ENCODE results near the gene MAST4. TPM values are rescaled to one million over a fixed set of nuclear protein-coding genes. Genes with fewer than 3 reads are reported as not detected.

Gene MAST4
- polyA plus RNA-seq, 1 donor (not counting 4 experiments of a cell fraction or from before 2014, with no cell fraction given) = 19.8 TPM

- H3K27me3 ChIP-seq (ENCODE audit: control insufficient read depth, extremely low read depth, insufficient read depth, low read length) = no peaks in the 10 kb centered on the region
- TF ChIP-seq CTCF (optimal IDR thresholded peaks at IDR 0.05 in 1 of 3, IDR thresholded peaks at IDR 0.05 in 1 of 3, conservative IDR thresholded peaks at IDR 0.05 in 1 of 3; ENCODE audit: extremely low read depth in 1 of 3, insufficient read depth in 2 of 3, low read length in 3 of 3) = no peak
- no peak for TF ChIP-seq EZH2 (IDR thresholded peaks at IDR 0.05; ENCODE audit: low read length)
- no peaks in the 10 kb centered on the region for H3K9me1 ChIP-seq (ENCODE audit: control insufficient read depth, extremely low read depth, insufficient read depth, low read length)
- no peaks in the 10 kb centered on the region for H3K4me1 ChIP-seq (ENCODE audit: control insufficient read depth, extremely low read depth, insufficient read depth, low read length)
- dilution Hi-C loops (cut with MboI; ENCODE audit: extremely low pct_ligation_motif_present, low sequenced_read_pairs) = no loop called here
- H3K36me3 ChIP-seq (ENCODE audit: control insufficient read depth in 2 of 2, extremely low read depth in 1 of 2, insufficient read depth in 2 of 2, low read length in 2 of 2) = no peaks in the 10 kb centered on the region
- no peaks in the 10 kb centered on the region for H3K79me2 ChIP-seq (ENCODE audit: control insufficient read depth, insufficient read depth, low read length)
- no peak overlapping the region for H3K4me3 ChIP-seq (ENCODE audit: control insufficient read depth in 2 of 3, extremely low read depth in 1 of 3, insufficient read depth in 2 of 3, low read depth in 1 of 3, low read length in 3 of 3)
- no peak overlapping the region for H2AFZ ChIP-seq (ENCODE audit: control insufficient read depth, low read length)
- no peaks in the 10 kb centered on the region for H4K20me1 ChIP-seq (ENCODE audit: control insufficient read depth, extremely low read depth, insufficient read depth, low read length)
- H3K27ac ChIP-seq (ENCODE audit: control insufficient read depth, insufficient read depth, low read length) = no peak overlapping the region
- no peak overlapping the region for H3K9ac ChIP-seq (ENCODE audit: control insufficient read depth, extremely low read depth, insufficient read depth, low read length)
- no peak for DNase-seq (ENCODE audit: low read depth, low spot score)
- no peak for FAIRE-seq
- H3K4me2 ChIP-seq (ENCODE audit: control insufficient read depth, extremely low read depth, insufficient read depth, low read depth, low read length) = no peak overlapping the region
- H3K9me3 ChIP-seq (ENCODE audit: control insufficient read depth, low read depth, low read length) = no peaks in the 10 kb centered on the region
These were observed 599.4 kb downstream of the MAST4 start for GRCh38 chr5:67195406-67196275.

- Histone ChIP-seq H3K9me3 (ENCODE audit: control insufficient read depth, low read depth, low read length) (no peaks in the 10 kb centered on the region), H3K79me2 (ENCODE audit: control insufficient read depth, insufficient read depth, low read length) (no peaks in the 10 kb centered on the region), H3K36me3 (ENCODE audit: control insufficient read depth in 2 of 2, extremely low read depth in 1 of 2, insufficient read depth in 2 of 2, low read length in 2 of 2) (no peaks in the 10 kb centered on the region), H3K9me1 (ENCODE audit: control insufficient read depth, extremely low read depth, insufficient read depth, low read length) (no peaks in the 10 kb centered on the region), H3K27me3 (ENCODE audit: control insufficient read depth, extremely low read depth, insufficient read depth, low read length) (no peaks in the 10 kb centered on the region), H3K4me3 (ENCODE audit: control insufficient read depth in 2 of 3, extremely low read depth in 1 of 3, insufficient read depth in 2 of 3, low read depth in 1 of 3, low read length in 3 of 3) (no peak within 1 kb of the TSS), H3K27ac (ENCODE audit: control insufficient read depth, insufficient read depth, low read length) (no peak within 1 kb of the TSS), H3K9ac (ENCODE audit: control insufficient read depth, extremely low read depth, insufficient read depth, low read length) (no peak within 1 kb of the TSS), H3K4me2 (ENCODE audit: control insufficient read depth, extremely low read depth, insufficient read depth, low read depth, low read length) (no peak within 1 kb of the TSS), H2AFZ (ENCODE audit: control insufficient read depth, low read length) (no peak within 1 kb of the TSS), H4K20me1 (ENCODE audit: control insufficient read depth, extremely low read depth, insufficient read depth, low read length) (no peaks in the 10 kb centered on the region), H3K4me1 (ENCODE audit: control insufficient read depth, extremely low read depth, insufficient read depth, low read length) (no peaks in the 10 kb centered on the region)
- DNase-seq (ENCODE audit: low read depth, low spot score) (no peak), FAIRE-seq (no peak)
- TF ChIP-seq CTCF (optimal IDR thresholded peaks at IDR 0.05 in 1 of 3, IDR thresholded peaks at IDR 0.05 in 1 of 3, conservative IDR thresholded peaks at IDR 0.05 in 1 of 3; ENCODE audit: extremely low read depth in 1 of 3, insufficient read depth in 2 of 3, low read length in 3 of 3) (no peak), EZH2 (IDR thresholded peaks at IDR 0.05; ENCODE audit: low read length) (no peak)
- dilution Hi-C loops (cut with MboI; ENCODE audit: extremely low pct_ligation_motif_present, low sequenced_read_pairs) = no loop called here
These were observed 600.4 kb downstream of the MAST4 start, which contains the start of gene CD180 for GRCh38 chr5:67196537-67197059. Gene CD180, minus strand, starts transcription at chr5:67196799. Its CDS starts 158 bp downstream, at chr5:67196641.

Data from keratinocyte (primary cell).